ENCODE measurements around the gene RASSF8. TPM values are rescaled to one million over a fixed set of nuclear protein-coding genes. Genes with fewer than 3 reads are reported as not detected.

Gene RASSF8
- total RNA-seq, 6 donors from 2014 or later: 23.0 to 78.5 (median 60.7) TPM

DNA sequence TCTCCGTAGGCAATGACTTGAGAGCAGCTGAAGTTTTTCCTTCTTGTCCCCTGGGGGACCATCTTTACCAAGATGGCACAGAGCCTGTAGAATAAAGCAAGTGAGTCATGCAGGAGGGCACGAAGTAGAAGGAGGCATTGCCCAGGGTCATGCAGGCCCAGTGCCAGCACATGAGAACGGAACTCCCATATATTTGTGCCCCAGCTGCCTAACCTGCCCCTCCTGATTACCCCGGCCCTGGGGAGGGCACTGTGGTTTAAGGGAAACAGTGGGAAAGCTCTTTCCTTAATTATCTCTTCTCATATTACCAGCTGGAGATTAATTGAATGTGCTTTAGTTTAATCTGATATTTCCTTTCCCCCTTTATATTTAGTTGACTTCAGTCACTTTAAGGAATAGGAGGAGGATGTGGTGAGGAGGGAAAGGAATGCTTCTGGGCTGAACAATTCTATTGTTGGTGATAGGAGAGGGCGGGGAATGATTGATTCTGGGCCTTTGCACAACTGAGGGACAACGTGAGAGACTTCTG is 51.9 kb downstream of the RASSF8 start:
- H3K36me3 ChIP-seq: no peaks in the 10 kb centered on the region
- ATAC-seq (ENCODE audit: low FRiP score in 2 of 2) (peak in 1 of 2 donors; percentile 7), DNase-seq (no peak)
- TF ChIP-seq EP300 (IDR thresholded peaks at IDR 0.05) (no peak), POLR2A (IDR thresholded peaks at IDR 0.05) (no peak)
- TF ChIP-seq, protein P1, sequence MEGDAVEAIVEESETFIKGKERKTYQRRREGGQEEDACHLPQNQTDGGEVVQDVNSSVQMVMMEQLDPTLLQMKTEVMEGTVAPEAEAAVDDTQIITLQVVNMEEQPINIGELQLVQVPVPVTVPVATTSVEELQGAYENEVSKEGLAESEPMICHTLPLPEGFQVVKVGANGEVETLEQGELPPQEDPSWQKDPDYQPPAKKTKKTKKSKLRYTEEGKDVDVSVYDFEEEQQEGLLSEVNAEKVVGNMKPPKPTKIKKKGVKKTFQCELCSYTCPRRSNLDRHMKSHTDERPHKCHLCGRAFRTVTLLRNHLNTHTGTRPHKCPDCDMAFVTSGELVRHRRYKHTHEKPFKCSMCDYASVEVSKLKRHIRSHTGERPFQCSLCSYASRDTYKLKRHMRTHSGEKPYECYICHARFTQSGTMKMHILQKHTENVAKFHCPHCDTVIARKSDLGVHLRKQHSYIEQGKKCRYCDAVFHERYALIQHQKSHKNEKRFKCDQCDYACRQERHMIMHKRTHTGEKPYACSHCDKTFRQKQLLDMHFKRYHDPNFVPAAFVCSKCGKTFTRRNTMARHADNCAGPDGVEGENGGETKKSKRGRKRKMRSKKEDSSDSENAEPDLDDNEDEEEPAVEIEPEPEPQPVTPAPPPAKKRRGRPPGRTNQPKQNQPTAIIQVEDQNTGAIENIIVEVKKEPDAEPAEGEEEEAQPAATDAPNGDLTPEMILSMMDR (IDR thresholded peaks at IDR 0.05): no peak
- no peaks in the 10 kb centered on the region for H3K27me3 ChIP-seq
- no peaks in the 10 kb centered on the region for H3K9me3 ChIP-seq
- H3K4me1 ChIP-seq: peaks cover 13 to 38% (median 21%) of the 10 kb centered on the region in 4 donors
- 66 to 68% methylated on average over 6 of the region's 6 CpGs for WGBS, 2 donors
- no peak overlapping the region for H3K4me3 ChIP-seq
- H3K27ac ChIP-seq: peak overlapping the region; percentile 9 to 77 (median 46)

- Histone ChIP-seq H3K9me3 (no peaks in the 10 kb centered on the region), H3K36me3 (no peaks in the 10 kb centered on the region), H3K4me1 (peaks cover 13 to 38% (median 21%) of the 10 kb centered on the region in 4 donors), H3K27ac (peak overlapping the region; percentile 16 to 77 (median 46)), H3K4me3 (no peak overlapping the region), H3K27me3 (no peaks in the 10 kb centered on the region)
- no peak for TF ChIP-seq POLR2A (IDR thresholded peaks at IDR 0.05)
- peak in 1 of 2 donors; percentile 51 for TF ChIP-seq POLR2AphosphoS5 (IDR thresholded peaks at IDR 0.05)
- TF ChIP-seq, protein P1 (IDR thresholded peaks at IDR 0.05): no peak
- TF ChIP-seq EP300 (IDR thresholded peaks at IDR 0.05): peak in 2 of 4 donors; percentile 1 to 84
- peak in 1 of 2 donors; percentile 91 for ATAC-seq (ENCODE audit: low FRiP score in 2 of 2)
- WGBS, 2 donors: 28 to 38% methylated on average over 2 of the region's 2 CpGs
- no peak for DNase-seq
These were observed 52.6 kb downstream of the RASSF8 start for GRCh38 chr12:26011099-26011498.

DNA sequence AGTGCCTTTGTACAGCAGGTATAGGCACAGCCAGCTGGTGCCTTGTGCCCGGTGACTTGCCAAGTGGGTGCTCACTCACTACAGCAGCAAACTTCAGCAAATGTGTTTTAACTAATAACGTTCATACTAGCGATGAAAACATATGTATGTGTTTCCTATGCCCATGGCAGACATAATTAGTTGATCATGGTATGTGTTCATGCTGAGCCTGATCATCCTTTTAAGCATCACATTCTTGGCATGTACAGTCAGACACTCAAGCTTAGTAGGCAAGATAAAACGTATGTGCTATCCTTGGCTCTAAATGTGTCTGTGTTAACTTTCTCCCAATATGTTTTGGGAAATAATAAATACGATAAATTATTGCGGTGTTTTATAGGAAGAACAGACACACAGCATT is 55.6 kb downstream of the RASSF8 start:
- DNase-seq (no peak), ATAC-seq (ENCODE audit: low FRiP score in 2 of 2) (no peak)
- Histone ChIP-seq H3K9me3 (no peaks in the 10 kb centered on the region), H3K4me1 (peaks cover 13 to 40% (median 28%) of the 10 kb centered on the region in 4 donors), H3K36me3 (no peaks in the 10 kb centered on the region), H3K27ac (no peak overlapping the region), H3K27me3 (no peaks in the 10 kb centered on the region), H3K4me3 (no peak overlapping the region)
- 84 to 90% methylated on average over 6 of the region's 6 CpGs for WGBS, 2 donors
- TF ChIP-seq POLR2A (IDR thresholded peaks at IDR 0.05): no peak
- TF ChIP-seq, protein P1 (IDR thresholded peaks at IDR 0.05): no peak
- no peak for TF ChIP-seq EP300 (IDR thresholded peaks at IDR 0.05)
- no peak for TF ChIP-seq POLR2AphosphoS5 (IDR thresholded peaks at IDR 0.05)

- Histone ChIP-seq H3K4me3 (no peak overlapping the region), H3K27ac (no peak overlapping the region), H3K4me1 (peaks cover 0 to 20% (median 9%) of the 10 kb centered on the region in 4 donors), H3K27me3 (no peaks in the 10 kb centered on the region), H3K9me3 (no peaks in the 10 kb centered on the region), H3K36me3 (no peaks in the 10 kb centered on the region)
- TF ChIP-seq EP300 (IDR thresholded peaks at IDR 0.05): no peak
- TF ChIP-seq, protein P1 (IDR thresholded peaks at IDR 0.05): no peak
- TF ChIP-seq POLR2A (IDR thresholded peaks at IDR 0.05): no peak
- TF ChIP-seq POLR2AphosphoS5 (IDR thresholded peaks at IDR 0.05): no peak
- DNase-seq (no peak), ATAC-seq (ENCODE audit: low FRiP score in 2 of 2) (no peak)
- 56 to 66% methylated on average over 2 of the region's 2 CpGs for WGBS, 2 donors
These were observed 58.0 kb downstream of the RASSF8 start for GRCh38 chr12:26016516-26016915.
